Right lobe of liver (tissue), 6 donors: Measurements from ENCODE around the gene TNFAIP3. TPM values are rescaled to one million over a fixed set of nuclear protein-coding genes. Genes with fewer than 3 reads are reported as not detected.
A peak's percentile ranks its signal among the peaks of the same experiment; 100 is the strongest.

Experiments
- ATAC-seq, 4 donors: fragments of 200-7000 bp; cut with Tn5 transposase; one replicate each; pipeline ENCODE4 v1.9.1; 2020; ENCODE audit warnings: mild to moderate bottlenecking in 4 of 4, moderate library complexity in 4 of 4
- DNase-seq, 3 donors: peaks; one replicate each; pipeline ENCODE4 v3.0.0-alpha.2; 2020
- H3K27ac ChIP-seq, 3 donors: fragments of 200-600 bp; one replicate each; pipeline ENCODE4 v1.8.0; 2022
- H3K27me3 ChIP-seq, 2 donors: fragments of 200-600 bp; one replicate each; pipeline ENCODE4 v1.8.0; 2022
- H3K36me3 ChIP-seq, 4 donors: fragments of 200-600 bp; sonication (generic) in 1 of 4; one replicate each; pipeline versions ENCODE4 v1.5.1 to v1.8.0; 2017 to 2022; ENCODE audit warnings: control low read depth in 1 of 4
- H3K4me1 ChIP-seq, 4 donors: fragments of 200-600 bp; sonication (generic) in 1 of 4; one replicate each; pipeline versions ENCODE4 v1.5.1 to v1.8.0; 2017 to 2022; ENCODE audit warnings: control low read depth in 1 of 4
- H3K4me3 ChIP-seq, 3 donors: fragments of 200-600 bp; one replicate each; pipeline ENCODE4 v1.8.0; 2022
- H3K9me3 ChIP-seq, 4 donors: fragments of 200-600 bp; sonication (generic) in 1 of 4; one replicate each; pipeline versions ENCODE4 v1.5.1 to v1.8.0; 2017 to 2022; ENCODE audit warnings: control low read depth in 1 of 4
- CTCF ChIP-seq, 4 donors: fragments of 200-600 bp in 3 of 4; fragments of 450-650 bp in 1 of 4; IDR thresholded peaks; one replicate each; pipeline versions ENCODE4 v1.5.1 to v1.8.0; 2016 to 2022; ENCODE audit warnings: antibody characterized with exemption in 4 of 4, mild to moderate bottlenecking in 2 of 4
- POLR2A ChIP-seq: fragments of 450-650 bp; IDR thresholded peaks from one replicate; pipeline ENCODE4 v1.6.1; 2017; ENCODE audit warnings: antibody characterized with exemption, mild to moderate bottlenecking
- WGBS: methylation state at CpG from one replicate; pipeline ENCODE4 v1.1.6; 2018; ENCODE audit warnings: low coverage, low lambda C conversion rate; ENCODE audit not compliant: insufficient coverage; ENCODE audit errors: missing lambda C conversion rate; 5-methylcytosine and 5-hydroxymethylcytosine counted together
- intact Hi-C, 2 donors: fragments of 100-400 bp; cut with DNase I; formaldehyde crosslinking; loops; one replicate each; pipeline versions ENCODE4 v1.11.2 to v1.14.1; 2022
- total RNA-seq, 6 experiments: library from RNA; depleted of rRNA in 2 of 6; stranded (reverse); fragments of >200 nt in 2 of 6; fragmentation: NEBNext Ultra II Directional in 3 of 6; extraction: Animal tissue kit (Norgen Biotek cat#: 25700) in 3 of 6; gene quantifications; one replicate each; pipeline versions ENCODE4 v1.1.0 to v1.2.4, GENCODE V29; 2016 to 2023
- donor health status: DM: no; HTN: yes; CAD: no.
- donor health status: DM: no; HTN: no; CAD: no.
- donor health status: DM: no; HTN: no; CAD: no.
- donor health status: DM: no; HTN: yes; CAD: no.
- donor health status: DM: no; HTN: yes; CAD: no.

TNFAIP3 gene
- total RNA-seq, 6 experiments from 2014 or later = 8.3 to 38.1 (median 13.6) TPM

- intact Hi-C loops = no loop called here
- WGBS = 84% methylated on average over 6 of the region's 6 CpGs
- Histone ChIP-seq H3K4me3 (no peak overlapping the region), H3K27me3 (no peaks in the 10 kb centered on the region), H3K27ac (no peak overlapping the region), H3K36me3 (no peaks in the 10 kb centered on the region), H3K4me1 (no peaks in the 10 kb centered on the region), H3K9me3 (no peaks in the 10 kb centered on the region)
- DNase-seq = no peak
- TF ChIP-seq CTCF (IDR thresholded peaks at IDR 0.05) = no peak
- TF ChIP-seq POLR2A = no peak
- peak in 3 of 4 donors; percentile 11 to 14 (median 14) for ATAC-seq
Observed at GRCh38 chr6:137846274-137846673, 20.8 kb upstream of the TNFAIP3 start.

GRCh38 chr6:137846772-137847313 is 20.2 kb upstream of the TNFAIP3 start:
- Histone ChIP-seq H3K4me3 (no peak overlapping the region), H3K9me3 (no peaks in the 10 kb centered on the region), H3K27ac (no peak overlapping the region), H3K27me3 (no peaks in the 10 kb centered on the region), H3K36me3 (no peaks in the 10 kb centered on the region), H3K4me1 (no peaks in the 10 kb centered on the region)
- DNase-seq (peak; percentile 47 to 63 (median 50)), ATAC-seq (peak; percentile 65 to 87 (median 78))
- 61% methylated on average over 4 of the region's 7 CpGs for WGBS
- intact Hi-C loops = no loop called here
- TF ChIP-seq CTCF (IDR thresholded peaks at IDR 0.05) = no peak
- no peak for TF ChIP-seq POLR2A

GRCh38 chr6:137847748-137848147 is 19.3 kb upstream of the TNFAIP3 start:
- ATAC-seq (no peak), DNase-seq (no peak)
- Histone ChIP-seq H3K27ac (no peak overlapping the region), H3K4me1 (no peaks in the 10 kb centered on the region), H3K27me3 (no peaks in the 10 kb centered on the region), H3K4me3 (no peak overlapping the region), H3K9me3 (no peaks in the 10 kb centered on the region), H3K36me3 (no peaks in the 10 kb centered on the region)
- intact Hi-C loops = no loop called here
- TF ChIP-seq POLR2A (no peak), CTCF (IDR thresholded peaks at IDR 0.05) (no peak)
- 62% methylated on average over 5 of the region's 5 CpGs for WGBS

GRCh38 chr6:137848672-137849071 is 18.4 kb upstream of the TNFAIP3 start:
- no peak for ATAC-seq

More at GRCh38 chr6:137848672-137849071, 18.4 kb upstream of the TNFAIP3 start:
- TF ChIP-seq CTCF (IDR thresholded peaks at IDR 0.05) (no peak), POLR2A (no peak)
- Histone ChIP-seq H3K36me3 (no peaks in the 10 kb centered on the region), H3K27ac (no peak overlapping the region), H3K27me3 (no peaks in the 10 kb centered on the region), H3K9me3 (no peaks in the 10 kb centered on the region), H3K4me1 (no peaks in the 10 kb centered on the region), H3K4me3 (no peak overlapping the region)
- WGBS = 72% methylated on average over 3 of the region's 3 CpGs
- intact Hi-C loops = no loop called here
- DNase-seq = no peak
